Caco-2 (cell line): ENCODE results near the gene APC. TPM values are rescaled to one million over a fixed set of nuclear protein-coding genes. Genes with fewer than 3 reads are reported as not detected.

Source experiments
- BruUV-seq: library from RNA; stranded (reverse); fragments of 400-500 nt; replicated peaks from 2 replicates; lab custom pipeline; 2021; lab: Mats Ljungman, UMichigan
- CTCF ChIA-PET: fragments of 300-600 bp; sonication (Branson Sonifier 250); formaldehyde crosslinking; loops from one replicate; lab custom pipeline; 2022; ENCODE audit warnings: antibody characterized with exemption; lab: Charles Lee
- POLR2A ChIA-PET: fragments of 300-600 bp; sonication (Branson Sonifier 250); formaldehyde crosslinking; loops from one replicate; lab custom pipeline; 2022; ENCODE audit warnings: antibody characterized with exemption; lab: Charles Lee
- DNase-seq, 2 experiments: peaks; one replicate each; pipeline versions ENCODE4 v3.0.0 to v3.0.0-alpha.2; 2020 to 2022
- H3K27me3 ChIP-seq: replicated peaks from 2 replicates; pipeline ENCODE4 v1.6.0; 2011; ENCODE audit warnings: low read length; ENCODE audit not compliant: control insufficient read depth, insufficient read depth
- H3K36me3 ChIP-seq: 2 replicates; pipeline ENCODE4 v1.5.1; 2011; ENCODE audit warnings: low read length; ENCODE audit not compliant: control insufficient read depth, insufficient read depth
- H3K4me1 ChIP-seq: fragments of 250-450 bp; sonication (Bioruptor Pico); 2 replicates; pipeline ENCODE4 v1.5.1; 2020; ENCODE audit warnings: mild to moderate bottlenecking
- H3K4me3 ChIP-seq: 2 replicates; pipeline ENCODE4 v1.5.1; 2011; ENCODE audit warnings: low read depth, mild to moderate bottlenecking, control low read depth, low read length
- H3K9me3 ChIP-seq: fragments of 250-450 bp; sonication (Bioruptor Pico); 2 replicates; pipeline ENCODE4 v1.5.1; 2020; ENCODE audit warnings: mild to moderate bottlenecking, moderate library complexity
- H3K27ac Mint-ChIP-seq: one replicate; pipeline ENCODE4 v1.8.0; 2022; ENCODE audit warnings: mixed read lengths; ENCODE audit not compliant: unreplicated experiment
- H3K27me3 Mint-ChIP-seq: one replicate; pipeline ENCODE4 v1.8.0; 2022; ENCODE audit warnings: mixed read lengths; ENCODE audit not compliant: insufficient read depth, unreplicated experiment
- H3K36me3 Mint-ChIP-seq: one replicate; pipeline ENCODE4 v1.8.0; 2022; ENCODE audit warnings: mild to moderate bottlenecking, mixed read lengths; ENCODE audit not compliant: insufficient read depth, unreplicated experiment
- H3K4me1 Mint-ChIP-seq: one replicate; pipeline ENCODE4 v1.8.0; 2022; ENCODE audit warnings: low read depth, mixed read lengths; ENCODE audit not compliant: unreplicated experiment
- H3K4me3 Mint-ChIP-seq: one replicate; pipeline ENCODE4 v1.8.0; 2022; ENCODE audit warnings: mild to moderate bottlenecking, moderate library complexity, mixed read lengths; ENCODE audit not compliant: unreplicated experiment
- H3K9me3 Mint-ChIP-seq: one replicate; pipeline ENCODE4 v1.8.0; 2022; ENCODE audit warnings: mixed read lengths; ENCODE audit not compliant: unreplicated experiment
- intact Hi-C: fragments of 100-400 bp; cut with micrococcal nuclease; formaldehyde crosslinking; loops from one replicate; pipeline ENCODE4 v1.10.0; 2022; ENCODE audit not compliant: unreplicated experiment
- total RNA-seq: library from RNA; stranded (reverse); gene quantifications from 2 replicates; pipeline ENCODE4 v1.2.3, GENCODE V29; 2022
- TF ChIP-seq, protein P1 (sequence below), 2 experiments: fragments of 200-600 bp in 1 of 2; IDR thresholded peaks; 1 replicate in 1 of 2; 2 replicates in 1 of 2; pipeline versions ENCODE4 v1.5.1 to v1.8.0; 2011 to 2022; ENCODE audit warnings: antibody characterized with exemption in 1 of 2, control low read depth in 1 of 2, inconsistent platforms in 1 of 2, low read depth in 1 of 2, low read length in 1 of 2, mild to moderate bottlenecking in 1 of 2, moderate library complexity in 1 of 2; ENCODE audit not compliant: insufficient read depth in 1 of 2, severe bottlenecking in 1 of 2, unreplicated experiment in 1 of 2

Gene APC
- total RNA-seq, 1 experiment from 2014 or later = 28.6 TPM

DNA sequence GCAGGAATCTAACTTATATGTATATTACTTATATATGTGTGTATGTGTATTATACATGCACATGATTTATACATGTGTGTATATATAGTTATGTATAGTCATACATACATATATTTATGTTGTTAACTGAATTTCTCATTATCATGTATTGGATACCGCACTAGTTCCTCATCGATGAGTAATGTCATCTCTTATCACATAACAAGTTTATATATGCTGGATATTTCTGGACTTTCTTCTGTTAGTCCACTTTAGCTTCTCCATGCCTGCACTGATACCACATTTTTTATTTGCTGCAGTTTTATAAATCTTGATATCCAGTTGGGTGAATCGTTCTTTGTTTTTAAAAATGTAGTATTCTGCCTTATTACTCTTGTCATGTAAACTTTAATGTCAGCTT, 50.2 kb downstream of the APC start:
- CTCF ChIA-PET = interaction anchor here (1.0 kb wide), 1 partner anchor 61 kb away, joined by 3 read pairs; no protein-coding TSS in a partner anchor
- Mint-ChIP-seq H3K36me3 (peaks cover under 1% of the 10 kb centered on the region), H3K9me3 (no peaks in the 10 kb centered on the region), H3K27me3 (no peaks in the 10 kb centered on the region), H3K4me1 (no peaks in the 10 kb centered on the region), H3K27ac (no peak overlapping the region), H3K4me3 (no peak overlapping the region)
- Histone ChIP-seq H3K4me1 (no peaks in the 10 kb centered on the region), H3K9me3 (no peaks in the 10 kb centered on the region), H3K36me3 (0 out of 2 replicates have a peak, but pooled peaks cover 1% of the 10 kb centered on the region), H3K4me3 (no peak overlapping the region), H3K27me3 (no peaks in the 10 kb centered on the region)
- POLR2A ChIA-PET = no interaction called here
- no peak for DNase-seq
- TF ChIP-seq, protein P1, sequence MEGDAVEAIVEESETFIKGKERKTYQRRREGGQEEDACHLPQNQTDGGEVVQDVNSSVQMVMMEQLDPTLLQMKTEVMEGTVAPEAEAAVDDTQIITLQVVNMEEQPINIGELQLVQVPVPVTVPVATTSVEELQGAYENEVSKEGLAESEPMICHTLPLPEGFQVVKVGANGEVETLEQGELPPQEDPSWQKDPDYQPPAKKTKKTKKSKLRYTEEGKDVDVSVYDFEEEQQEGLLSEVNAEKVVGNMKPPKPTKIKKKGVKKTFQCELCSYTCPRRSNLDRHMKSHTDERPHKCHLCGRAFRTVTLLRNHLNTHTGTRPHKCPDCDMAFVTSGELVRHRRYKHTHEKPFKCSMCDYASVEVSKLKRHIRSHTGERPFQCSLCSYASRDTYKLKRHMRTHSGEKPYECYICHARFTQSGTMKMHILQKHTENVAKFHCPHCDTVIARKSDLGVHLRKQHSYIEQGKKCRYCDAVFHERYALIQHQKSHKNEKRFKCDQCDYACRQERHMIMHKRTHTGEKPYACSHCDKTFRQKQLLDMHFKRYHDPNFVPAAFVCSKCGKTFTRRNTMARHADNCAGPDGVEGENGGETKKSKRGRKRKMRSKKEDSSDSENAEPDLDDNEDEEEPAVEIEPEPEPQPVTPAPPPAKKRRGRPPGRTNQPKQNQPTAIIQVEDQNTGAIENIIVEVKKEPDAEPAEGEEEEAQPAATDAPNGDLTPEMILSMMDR (IDR thresholded peaks at IDR 0.05; ENCODE audit: insufficient read depth in 1 of 2, low read depth in 1 of 2, low read length in 1 of 2, severe bottlenecking in 1 of 2, unreplicated experiment in 1 of 2) = no peak
- intact Hi-C loops = no loop called here
- no TSS peak for BruUV-seq

DNA sequence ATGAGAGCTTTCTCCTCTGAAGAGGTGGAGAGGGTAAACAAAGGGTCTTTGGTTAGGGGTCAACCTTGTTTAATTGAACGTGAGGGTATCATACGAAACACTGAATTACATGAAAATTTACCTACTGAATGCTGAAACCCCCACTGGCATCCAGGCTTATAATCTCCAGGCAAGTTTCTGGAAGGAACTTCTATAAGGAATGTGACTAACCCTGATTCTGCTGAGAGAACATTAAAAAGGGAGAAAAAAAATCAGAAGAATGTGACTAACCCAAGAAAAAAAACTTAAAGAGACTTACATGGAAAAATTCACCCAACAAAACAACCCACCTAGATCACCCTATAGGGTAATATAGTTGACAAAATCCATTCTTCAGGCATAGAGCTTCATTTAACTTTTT, 55.5 kb downstream of the APC start:
- CTCF ChIA-PET = no interaction called here
- Mint-ChIP-seq H3K36me3 (peaks cover 20% of the 10 kb centered on the region), H3K27me3 (no peaks in the 10 kb centered on the region), H3K9me3 (no peaks in the 10 kb centered on the region), H3K4me1 (peaks cover 23% of the 10 kb centered on the region), H3K4me3 (no peak overlapping the region), H3K27ac (peak overlapping the region; percentile 34)
- Histone ChIP-seq H3K9me3 (no peaks in the 10 kb centered on the region), H3K4me1 (peaks cover 29% of the 10 kb centered on the region), H3K4me3 (no peak overlapping the region), H3K36me3 (peaks cover 1% of the 10 kb centered on the region; the same call in 1 of the 2 replicates), H3K27me3 (no peaks in the 10 kb centered on the region)
- TF ChIP-seq, protein P1 (IDR thresholded peaks at IDR 0.05; ENCODE audit: insufficient read depth in 1 of 2, low read depth in 1 of 2, low read length in 1 of 2, severe bottlenecking in 1 of 2, unreplicated experiment in 1 of 2) = no peak
- POLR2A ChIA-PET = no interaction called here
- intact Hi-C loops = no loop called here
- no TSS peak for BruUV-seq
- DNase-seq = no peak

DNA sequence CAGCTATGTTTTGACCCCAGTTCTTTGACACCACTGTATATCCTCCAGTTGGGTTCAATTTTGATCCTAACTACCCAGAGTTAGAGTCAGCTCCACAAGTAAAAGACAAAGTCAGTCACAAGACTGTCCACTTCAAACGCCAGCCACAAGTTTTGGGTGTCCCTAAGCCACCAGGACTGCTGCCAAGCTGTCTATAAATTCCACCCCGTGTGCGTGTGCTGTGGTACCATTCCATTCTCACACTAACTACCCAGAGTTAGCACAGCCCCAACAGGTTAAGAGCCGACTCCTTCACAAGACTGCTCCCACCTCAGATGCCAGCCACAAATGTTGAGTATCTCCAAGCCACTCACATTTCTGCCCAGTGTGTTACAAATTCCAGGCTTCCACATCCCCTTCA, 56.7 kb downstream of the APC start:
- ChIA-PET CTCF (no interaction called here), POLR2A (no interaction called here)
- no TSS peak for BruUV-seq

More for the DNA sequence above, 56.7 kb downstream of the APC start:
- Mint-ChIP-seq H3K27me3 (no peaks in the 10 kb centered on the region), H3K4me1 (peaks cover 28% of the 10 kb centered on the region), H3K9me3 (no peaks in the 10 kb centered on the region), H3K36me3 (peaks cover 24% of the 10 kb centered on the region), H3K27ac (no peak overlapping the region), H3K4me3 (no peak overlapping the region)
- intact Hi-C loops = no loop called here
- Histone ChIP-seq H3K9me3 (no peaks in the 10 kb centered on the region), H3K4me1 (peaks cover 29% of the 10 kb centered on the region), H3K27me3 (no peaks in the 10 kb centered on the region), H3K36me3 (peaks cover 1% of the 10 kb centered on the region; the same call in 1 of the 2 replicates), H3K4me3 (no peak overlapping the region)
- TF ChIP-seq, protein P1 (IDR thresholded peaks at IDR 0.05; ENCODE audit: insufficient read depth in 1 of 2, low read depth in 1 of 2, low read length in 1 of 2, severe bottlenecking in 1 of 2, unreplicated experiment in 1 of 2) = no peak
- no peak for DNase-seq
